NCI-H510A treated with DMSO at 0.1 percent for 48 hours (cell line): ENCODE measurements around the gene IQGAP1.

Experiments
- DNase-seq: peaks from one replicate; lab custom pipeline; 2025; lab: John Stamatoyannopoulos, UW

IQGAP1 gene

DNA sequence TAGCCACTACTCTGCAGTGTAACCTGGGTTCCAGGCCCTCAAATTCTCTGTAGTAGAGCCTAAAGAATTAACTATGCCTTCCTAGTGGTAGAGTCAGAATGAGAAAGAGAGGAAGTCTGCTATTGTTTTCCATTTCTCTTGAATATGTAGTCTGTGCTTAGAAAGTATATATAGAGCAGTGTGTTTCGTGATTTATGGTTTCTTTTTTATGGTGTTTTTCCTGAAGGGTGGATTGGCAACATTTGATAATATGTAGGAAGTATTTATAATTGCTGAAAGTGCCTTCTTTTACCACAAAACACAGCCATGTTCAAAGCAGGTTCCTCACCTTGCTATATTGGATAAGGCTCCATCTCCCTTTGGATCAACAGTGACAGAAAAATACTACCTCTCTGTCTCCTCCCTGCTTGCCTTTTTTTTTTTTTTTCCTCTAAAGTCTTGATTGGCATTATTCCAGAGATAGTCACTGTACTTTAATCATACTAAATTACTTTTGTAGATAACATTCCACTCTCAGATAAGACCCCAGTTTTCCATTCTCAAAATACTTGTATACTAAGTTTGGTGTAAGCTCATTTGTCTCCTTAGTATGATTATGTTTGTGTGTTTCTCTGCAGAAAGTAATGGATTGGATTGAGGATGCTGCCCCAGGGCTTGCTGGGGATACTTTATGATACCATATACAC, 47.8 kb downstream of the IQGAP1 start:
- no peak for DNase-seq

DNA sequence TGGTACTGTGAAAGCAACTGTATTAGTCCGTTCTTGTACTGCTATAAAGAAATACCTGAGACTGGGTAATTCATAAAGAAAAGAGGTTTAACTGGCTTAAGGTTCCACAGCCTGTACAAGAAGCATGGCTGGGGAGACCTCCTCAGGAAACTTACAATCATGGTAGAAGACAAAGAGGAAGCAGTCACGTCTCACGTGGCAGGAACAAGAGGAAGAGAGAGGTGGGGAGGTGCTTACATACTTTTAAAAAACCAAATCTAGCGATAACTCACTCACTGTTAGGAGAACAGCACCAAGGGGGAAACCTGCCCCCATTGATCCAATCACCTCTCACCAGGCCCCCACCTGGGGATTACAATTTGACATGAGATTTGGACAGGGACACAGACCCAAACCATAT, 48.9 kb downstream of the IQGAP1 start:
- no peak for DNase-seq

DNA sequence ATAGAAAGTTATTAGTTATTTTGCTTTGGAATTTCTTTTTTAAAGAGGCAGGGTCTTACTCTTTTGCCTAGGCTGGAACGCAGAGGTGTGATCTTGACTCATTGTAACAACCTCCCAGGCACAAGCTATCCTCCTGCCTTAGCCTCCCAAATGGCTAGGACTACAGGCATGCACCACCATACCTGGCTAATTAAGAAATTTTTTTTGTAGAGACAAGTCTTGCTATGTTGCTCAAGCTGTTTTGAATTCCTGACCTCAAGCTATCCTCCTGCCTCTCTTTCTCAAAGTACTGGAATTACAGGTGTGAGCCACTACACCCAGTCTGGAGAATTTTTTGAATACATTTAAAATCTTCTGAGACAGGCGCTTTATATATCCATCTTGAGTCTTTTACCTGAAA, 49.5 kb downstream of the IQGAP1 start:
- DNase-seq, result no peak

DNA sequence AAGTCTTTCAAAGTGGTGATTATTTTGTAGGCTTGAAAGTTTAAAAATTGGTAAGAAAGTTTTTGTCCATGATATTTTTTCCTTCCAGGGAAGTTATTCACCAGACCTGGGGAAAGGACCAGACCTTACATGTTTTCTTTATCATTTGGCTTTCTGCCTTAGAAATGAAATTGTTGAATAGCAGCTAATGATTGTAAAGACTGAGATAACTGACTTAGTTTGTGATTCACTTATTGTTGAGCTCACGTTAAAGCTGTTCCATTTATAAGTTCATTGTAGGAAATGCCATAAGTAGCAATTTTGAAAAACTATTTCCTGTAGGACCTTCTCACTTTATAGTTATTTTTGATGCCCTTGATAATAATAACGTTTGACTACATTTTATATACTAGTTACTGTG, 51.9 kb downstream of the IQGAP1 start:
- DNase-seq, result no peak

DNA sequence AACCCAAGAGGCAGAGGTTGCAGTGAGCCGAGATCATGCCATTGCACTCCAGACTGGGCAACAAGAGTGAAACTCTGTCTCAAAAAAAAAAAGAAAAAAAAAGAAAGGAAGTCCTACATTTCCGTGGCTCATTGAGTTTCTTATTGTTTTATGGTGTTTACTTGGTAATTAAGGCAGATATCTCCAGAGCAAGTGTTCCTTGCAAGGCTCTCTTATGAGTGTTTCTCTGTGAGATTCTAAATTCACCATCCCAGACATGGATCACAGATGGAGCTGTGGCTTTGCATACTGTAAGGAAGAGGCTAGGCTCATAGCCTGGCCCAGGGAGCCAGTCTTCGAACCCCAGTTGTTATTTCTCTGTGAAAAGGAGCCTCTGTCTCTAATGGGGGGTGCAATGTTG, 53.0 kb downstream of the IQGAP1 start:
- no peak for DNase-seq

DNA sequence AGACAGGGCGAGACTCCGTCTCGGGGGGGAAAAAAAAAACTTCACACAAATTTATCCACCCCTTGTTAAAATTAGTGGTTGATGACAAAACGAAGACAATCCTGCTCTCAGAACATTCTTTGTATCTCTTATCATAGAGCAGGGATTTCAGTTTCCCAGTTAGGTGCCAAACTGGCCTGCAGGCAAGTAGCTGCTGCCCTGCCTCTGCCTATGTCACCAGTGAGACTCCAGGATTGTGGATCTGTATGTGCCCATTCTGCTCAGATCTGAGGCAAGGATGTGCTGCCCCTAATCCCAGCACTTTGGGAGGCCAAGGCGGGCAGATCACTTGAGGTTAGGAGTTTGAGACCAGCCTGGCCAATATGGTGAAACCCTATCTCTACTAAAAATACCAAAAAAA, 54.4 kb downstream of the IQGAP1 start:
- DNase-seq, result no peak

DNA sequence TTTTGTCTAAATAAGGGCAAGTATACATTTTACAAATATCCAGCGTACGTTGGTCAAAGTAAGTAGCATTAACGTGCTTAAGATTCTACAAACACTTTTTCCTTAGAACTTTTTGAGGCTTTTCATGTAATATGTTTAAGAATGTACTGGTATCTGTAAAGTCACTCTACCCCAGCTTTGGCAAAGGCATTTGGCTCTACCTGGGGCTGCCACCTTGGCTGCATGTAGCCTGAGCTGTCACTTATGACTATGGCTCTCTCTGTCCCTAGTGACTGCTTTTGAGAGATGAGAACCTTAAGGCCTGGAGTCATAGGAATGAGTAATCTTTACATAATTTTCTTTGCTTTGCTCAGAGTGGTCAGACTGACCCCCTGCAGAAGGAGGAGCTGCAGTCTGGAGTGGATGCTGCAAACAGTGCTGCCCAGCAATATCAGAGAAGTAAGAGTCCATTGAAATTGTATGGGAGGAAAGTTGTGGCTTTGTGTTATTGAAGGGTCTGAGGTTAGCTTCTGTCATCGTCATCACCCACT, 61.2 kb downstream of the IQGAP1 start:
- DNase-seq, result no peak

DNA sequence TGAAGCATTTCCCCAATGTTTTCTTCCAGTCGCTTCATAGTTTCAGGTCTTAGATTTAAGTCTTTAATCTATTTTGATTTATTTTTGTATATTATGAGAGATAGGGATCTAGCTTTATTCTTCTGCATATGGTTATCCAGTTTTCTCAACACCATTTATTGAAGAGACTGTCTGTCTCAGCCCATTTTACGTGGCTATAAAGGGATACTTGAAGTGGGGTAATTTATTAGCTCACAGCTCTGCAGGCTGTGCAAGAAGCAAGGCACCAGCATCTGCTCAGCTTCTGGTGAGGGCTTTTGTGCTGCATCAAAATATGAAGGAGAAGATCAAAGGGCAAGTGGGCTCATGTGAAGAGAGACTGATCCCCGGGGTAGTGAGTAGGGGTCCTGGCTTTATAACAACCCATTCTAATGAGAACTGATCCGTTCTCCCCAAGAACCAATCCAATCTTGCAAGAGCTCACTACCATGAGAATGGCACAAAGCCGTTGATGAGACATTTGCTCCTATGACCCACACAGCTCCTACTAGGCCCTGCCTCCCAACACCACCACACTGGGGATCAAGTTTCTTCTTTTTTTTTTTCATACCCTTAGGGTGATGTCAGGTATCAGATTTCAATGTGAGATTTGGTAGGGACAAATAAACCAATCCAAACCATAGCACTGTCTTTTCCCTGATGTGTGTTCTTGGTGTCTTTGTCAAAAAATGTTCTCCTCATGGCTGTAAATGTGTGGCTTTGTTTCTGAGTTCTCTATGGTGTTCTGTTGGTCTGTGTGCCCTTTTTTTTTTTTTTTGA, 63.2 kb downstream of the IQGAP1 start:
- DNase-seq, result peak; percentile 62

DNA sequence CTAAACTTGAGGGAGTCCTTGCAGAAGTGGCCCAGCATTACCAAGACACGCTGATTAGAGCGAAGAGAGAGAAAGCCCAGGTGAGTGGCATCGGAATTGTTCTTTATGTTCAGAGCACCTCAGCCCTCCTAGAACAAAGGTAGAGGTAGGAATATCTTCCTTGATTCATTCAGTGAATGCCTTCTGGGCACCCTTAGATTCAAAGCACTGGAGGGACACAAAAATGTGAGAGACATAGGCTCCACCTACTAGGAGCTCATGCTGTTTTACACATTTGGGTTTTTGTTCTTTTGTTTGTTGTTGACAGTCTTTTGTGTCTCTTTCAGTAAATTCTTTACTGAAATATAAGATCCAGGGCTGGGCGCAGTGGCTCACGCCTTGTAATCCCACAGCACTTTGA, 68.2 kb downstream of the IQGAP1 start:
- DNase-seq, result no peak

DNA sequence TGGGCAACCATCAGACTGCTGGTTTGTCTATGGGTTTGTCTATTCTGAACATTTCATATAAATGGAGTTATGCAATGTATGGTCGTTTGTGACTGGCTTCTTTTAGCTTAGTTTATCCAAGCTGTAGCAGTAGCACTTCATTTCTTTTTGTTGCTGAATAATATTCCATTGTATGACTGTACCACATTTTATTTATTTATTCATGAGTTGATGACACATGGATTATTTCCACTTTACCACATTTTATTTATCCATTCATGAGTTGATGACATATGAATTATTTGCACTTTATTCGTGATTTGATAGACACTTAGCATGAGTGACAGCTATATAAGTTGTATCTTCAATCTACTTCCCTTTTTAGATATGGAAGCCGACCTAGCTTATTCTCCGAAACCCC, 70.0 kb downstream of the IQGAP1 start:
- no peak for DNase-seq

DNA sequence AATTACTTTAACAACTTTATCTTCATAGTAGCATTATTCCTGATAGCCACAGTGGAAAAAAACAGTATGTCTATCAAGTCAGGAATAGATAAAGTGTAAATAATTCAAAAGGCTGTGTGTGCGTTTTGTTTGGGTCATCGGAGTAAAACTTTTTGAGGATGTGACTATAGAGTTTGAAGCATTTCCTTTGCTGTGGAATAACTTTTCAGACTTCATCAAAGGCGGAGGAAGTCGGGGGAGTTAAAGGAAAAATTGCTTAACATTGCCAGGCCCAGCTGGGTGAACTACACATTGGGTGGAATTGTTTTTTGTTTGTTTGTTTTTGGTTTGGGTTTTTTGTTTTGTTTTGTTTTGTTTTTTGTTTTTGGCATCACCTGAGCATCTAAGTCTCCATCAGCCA, 71.3 kb downstream of the IQGAP1 start:
- DNase-seq, result no peak

DNA sequence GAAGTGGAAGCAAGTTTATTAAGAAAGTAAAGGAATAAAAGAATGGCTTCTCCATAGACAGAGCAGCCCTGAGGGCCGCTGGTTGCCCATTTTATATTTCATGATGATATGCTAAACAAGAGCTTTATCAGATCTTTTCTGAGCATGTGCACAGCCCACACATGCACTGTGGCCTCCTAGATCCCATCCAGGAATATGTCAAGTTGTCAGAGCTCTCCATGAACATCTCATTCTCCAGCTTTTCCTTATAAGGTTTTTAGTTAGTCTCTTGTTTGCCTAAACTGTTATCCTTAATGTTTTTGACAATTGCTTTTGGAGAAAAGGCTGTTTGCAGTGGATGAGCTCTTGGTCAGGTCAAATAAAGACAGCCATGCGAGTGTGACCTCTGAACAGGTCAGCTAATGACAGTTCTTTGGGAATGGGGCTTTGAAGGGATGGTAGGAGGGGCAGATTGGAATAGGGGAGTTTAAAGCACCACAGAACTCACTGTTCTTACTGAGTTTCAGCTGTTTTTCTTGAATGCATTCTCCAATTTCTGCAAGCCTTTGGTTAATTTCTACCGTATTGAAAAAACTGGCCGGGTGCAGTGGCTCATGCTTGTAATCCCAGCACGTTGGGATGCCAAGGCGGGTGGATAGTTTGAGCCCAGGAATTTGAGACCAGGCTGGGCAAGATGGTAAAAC, 72.2 kb downstream of the IQGAP1 start:
- no peak for DNase-seq

DNA sequence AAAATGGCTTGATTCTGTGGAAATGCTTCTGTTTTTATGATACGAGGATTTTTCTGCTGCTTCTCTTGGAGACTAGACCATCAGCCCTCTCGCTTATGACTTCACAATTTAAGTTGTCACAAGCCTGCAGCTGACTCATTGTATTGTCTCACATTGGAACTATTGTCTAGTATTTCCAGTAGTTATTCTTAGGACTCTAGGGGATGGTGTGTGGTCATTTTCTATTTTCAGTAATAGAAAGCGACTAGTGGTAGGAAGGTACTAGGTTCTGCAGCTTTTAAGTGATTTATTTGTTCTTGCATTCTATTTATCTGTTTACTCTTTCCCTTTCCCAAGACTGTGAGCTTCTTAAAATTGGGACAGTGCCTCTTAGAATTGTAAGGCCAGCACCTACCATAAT, 75.3 kb downstream of the IQGAP1 start:
- DNase-seq, result no peak

DNA sequence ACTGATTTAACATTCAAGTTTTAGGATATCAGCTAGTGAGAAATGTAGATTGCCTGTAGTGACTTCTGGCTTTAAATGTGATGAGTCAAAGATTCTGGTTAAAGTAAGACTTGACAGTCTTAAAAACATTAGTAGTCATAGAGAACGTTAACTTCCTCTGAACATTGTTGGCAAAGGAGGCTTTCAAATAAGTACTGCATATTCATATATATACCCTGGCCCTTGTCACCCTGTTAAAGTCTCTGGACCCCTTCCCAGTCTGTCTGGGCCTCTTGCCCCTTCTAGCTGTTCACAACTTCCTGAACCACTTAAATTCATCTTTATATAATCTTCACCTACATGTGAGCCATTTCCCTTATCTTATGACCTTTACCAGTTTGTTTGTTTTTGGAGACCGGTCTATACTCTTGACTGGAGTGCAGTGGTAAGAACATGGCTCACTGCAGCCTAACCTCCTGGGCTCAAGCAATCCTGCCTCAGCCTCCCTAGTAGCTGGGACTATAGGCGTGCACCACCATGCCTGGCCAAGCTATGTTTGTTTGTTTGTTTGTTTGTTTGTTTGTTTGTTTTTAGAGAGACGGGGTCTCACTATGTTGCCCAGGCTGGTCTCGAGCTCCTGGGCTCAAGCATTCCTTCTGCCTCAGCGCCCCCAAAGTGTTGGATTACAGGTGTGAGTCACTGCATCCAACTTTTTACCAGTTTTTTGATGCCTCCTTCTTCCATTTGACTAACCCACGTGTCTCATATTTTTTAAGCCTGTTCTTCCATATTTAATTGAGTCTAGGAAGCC, 77.3 kb downstream of the IQGAP1 start:
- DNase-seq, result no peak

DNA sequence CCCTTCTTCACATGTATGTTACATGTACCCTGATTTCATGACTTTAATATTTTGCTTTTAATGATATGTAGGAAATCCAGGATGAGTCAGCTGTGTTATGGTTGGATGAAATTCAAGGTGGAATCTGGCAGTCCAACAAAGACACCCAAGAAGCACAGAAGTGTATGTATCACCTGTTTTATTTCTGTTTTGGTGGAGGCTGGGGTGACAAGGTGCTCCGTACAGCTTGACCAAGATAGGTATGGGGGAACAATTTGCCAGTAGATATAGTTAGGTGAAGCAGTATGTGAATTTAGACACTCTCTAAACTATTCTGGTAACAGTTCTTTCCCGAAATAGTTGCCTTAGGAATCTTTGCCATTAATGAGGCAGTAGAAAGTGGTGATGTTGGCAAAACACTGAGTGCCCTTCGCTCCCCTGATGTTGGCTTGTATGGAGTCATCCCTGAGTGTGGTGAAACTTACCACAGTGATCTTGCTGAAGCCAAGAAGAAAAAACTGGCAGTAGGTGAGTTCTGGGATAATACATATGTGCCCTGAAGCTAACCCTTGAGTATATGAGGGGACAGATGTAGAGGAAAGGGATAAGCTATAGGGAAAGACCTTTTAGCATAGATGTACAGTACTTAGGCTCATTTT, 78.0 kb downstream of the IQGAP1 start:
- no peak for DNase-seq

DNA sequence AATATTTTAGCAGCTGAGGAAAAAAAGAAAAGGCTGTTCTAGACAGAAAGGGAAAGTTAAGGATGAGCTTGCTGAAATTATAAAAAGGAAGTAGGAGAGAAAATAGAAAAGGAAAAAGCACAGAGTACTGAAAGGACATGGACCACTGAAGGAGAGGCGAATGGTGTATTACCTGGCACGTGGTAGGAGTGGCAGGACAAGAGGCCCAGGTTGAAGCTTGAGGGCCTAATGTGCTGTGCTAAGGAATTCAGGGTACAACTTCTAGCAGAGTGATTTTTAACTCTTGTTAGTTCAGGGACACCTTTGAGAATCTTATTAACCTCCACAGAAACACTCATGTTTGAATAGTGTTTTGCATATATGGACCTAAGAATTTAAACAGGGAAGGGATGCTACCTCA, 81.7 kb downstream of the IQGAP1 start:
- no peak for DNase-seq

DNA sequence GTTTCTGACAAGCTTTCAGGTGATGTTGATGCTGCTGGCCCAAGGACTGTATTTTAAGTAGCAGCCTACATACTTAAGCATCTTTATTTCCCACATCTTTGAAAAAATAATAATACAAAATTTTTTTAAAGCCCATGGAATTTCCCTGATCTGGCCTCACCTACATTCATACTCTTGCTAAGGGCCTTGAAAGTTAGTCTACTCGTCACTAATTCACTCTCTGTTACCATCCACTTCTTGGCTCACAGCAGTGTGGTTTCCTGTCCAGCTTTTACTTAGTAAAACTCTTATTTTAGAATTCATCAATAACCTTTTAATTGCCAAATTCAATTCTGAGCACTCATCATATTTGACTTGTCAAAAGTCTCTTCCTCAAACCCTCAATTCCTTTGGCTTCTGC, 82.4 kb downstream of the IQGAP1 start:
- no peak for DNase-seq

DNA sequence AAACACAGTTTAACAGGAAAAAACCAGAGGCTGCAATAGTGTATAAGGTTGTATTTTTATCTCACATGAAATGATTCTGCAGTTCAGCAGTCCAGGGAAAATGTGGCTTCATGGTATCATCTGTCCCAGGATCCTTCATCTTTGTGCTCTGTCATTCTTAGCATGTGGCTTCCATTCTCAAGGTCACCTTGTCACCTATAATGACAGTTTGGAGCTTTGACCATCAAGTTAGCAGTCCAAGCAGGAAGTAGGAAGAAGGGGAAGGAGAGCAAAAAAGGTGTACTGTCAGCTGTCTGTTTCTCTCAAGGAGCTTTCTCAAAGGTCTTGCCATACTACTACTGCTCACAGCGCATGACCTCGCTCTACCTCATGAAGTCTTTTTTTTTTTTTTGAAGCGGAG, 83.1 kb downstream of the IQGAP1 start:
- DNase-seq, result no peak

DNA sequence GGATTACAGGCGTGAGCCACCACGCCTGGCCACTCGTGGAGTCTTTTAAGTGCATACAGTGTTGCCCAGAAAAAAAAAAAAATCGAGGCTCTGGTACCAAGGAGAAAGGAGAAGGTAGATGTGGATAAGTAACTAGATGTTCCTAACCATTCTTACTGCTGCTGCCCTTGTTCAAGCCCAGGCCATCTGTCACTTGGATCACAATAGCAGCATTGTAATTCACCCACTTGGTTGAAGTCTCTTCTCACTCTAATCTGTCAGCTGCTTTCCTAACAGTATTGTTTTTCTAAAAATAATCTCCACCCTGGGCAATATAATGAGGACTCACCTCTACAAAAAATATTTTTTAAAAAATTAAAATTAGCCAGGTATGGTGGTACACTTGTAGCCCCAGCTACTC, 83.7 kb downstream of the IQGAP1 start:
- DNase-seq, result no peak

DNA sequence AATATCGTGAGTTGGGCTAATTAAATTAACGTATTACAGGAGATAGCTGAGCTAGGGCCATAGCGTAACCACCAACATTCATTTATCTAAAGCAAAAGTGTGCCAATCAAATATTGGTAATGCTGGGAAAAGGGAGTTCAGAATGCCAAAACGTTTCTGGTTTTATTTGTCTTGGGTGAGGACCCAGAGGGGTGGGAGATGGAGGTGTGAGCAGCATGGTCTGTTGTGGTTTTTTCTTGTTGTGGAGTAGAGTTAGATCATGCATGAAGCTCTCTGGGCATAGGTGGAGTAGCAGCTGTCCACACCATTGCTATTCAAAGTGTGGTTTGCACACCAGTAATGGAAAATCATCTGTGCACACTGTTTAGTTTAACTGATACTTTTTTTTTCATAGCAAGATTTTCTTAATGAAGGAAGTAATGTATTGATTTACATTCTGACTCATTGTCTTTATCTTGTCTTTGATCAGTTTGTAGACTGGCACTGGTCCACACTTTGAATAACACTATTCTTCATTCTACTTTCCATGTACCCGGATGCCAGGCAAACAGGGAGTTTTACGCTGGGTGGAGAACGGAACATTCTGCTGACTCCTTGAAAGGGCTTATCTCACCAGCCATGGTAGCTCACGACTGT, 90.9 kb downstream of the IQGAP1 start:
- no peak for DNase-seq

DNA sequence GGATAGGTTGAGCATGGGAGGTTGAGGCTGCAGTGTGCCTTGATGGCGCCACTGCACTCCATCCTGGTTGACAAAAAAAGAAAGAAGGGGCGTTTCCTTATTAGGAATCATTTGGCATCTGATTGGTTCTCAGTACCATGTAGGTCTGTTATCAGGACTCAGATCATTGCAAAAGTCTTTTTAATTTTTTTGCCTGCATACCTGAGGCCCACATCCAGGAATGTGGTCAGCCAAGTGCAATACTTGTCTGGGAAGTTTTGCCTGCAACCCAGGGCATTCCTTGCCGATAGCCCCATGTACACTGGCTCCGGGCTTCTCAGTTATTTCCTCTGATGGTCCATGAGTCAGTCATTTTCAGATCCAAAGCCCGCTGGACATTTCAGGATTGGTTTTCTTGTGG, 91.6 kb downstream of the IQGAP1 start:
- DNase-seq, result no peak
